T-helper 2 cell treated with Interferon-gamma antibody and Interleukin-4, amounts not matched to agents 5 μg/mL and 100 μg/mL, for 36 hours (primary cell): ENCODE results near the gene MAP4K4.

Source experiments
- DNase-seq: peaks from one replicate; pipeline ENCODE4 v3.0.0; 2021; ENCODE audit warnings: low spot score
- H3K27ac Mint-ChIP-seq: one replicate; pipeline ENCODE4 v1.8.0; 2021; ENCODE audit warnings: mild to moderate bottlenecking, mixed read lengths
- H3K27me3 Mint-ChIP-seq: one replicate; pipeline ENCODE4 v1.8.0; 2021; ENCODE audit warnings: low read depth, mixed read lengths
- H3K36me3 Mint-ChIP-seq: one replicate; pipeline ENCODE4 v1.8.0; 2021; ENCODE audit warnings: low read depth, mixed read lengths
- H3K4me1 Mint-ChIP-seq: one replicate; pipeline ENCODE4 v1.8.0; 2021; ENCODE audit warnings: low read depth, mixed read lengths
- H3K4me3 Mint-ChIP-seq: one replicate; pipeline ENCODE4 v1.8.0; 2022; ENCODE audit warnings: mild to moderate bottlenecking, moderate library complexity, mixed read lengths
- H3K9me3 Mint-ChIP-seq: one replicate; pipeline ENCODE4 v1.8.0; 2021; ENCODE audit warnings: mixed read lengths

The MAP4K4 gene

DNA sequence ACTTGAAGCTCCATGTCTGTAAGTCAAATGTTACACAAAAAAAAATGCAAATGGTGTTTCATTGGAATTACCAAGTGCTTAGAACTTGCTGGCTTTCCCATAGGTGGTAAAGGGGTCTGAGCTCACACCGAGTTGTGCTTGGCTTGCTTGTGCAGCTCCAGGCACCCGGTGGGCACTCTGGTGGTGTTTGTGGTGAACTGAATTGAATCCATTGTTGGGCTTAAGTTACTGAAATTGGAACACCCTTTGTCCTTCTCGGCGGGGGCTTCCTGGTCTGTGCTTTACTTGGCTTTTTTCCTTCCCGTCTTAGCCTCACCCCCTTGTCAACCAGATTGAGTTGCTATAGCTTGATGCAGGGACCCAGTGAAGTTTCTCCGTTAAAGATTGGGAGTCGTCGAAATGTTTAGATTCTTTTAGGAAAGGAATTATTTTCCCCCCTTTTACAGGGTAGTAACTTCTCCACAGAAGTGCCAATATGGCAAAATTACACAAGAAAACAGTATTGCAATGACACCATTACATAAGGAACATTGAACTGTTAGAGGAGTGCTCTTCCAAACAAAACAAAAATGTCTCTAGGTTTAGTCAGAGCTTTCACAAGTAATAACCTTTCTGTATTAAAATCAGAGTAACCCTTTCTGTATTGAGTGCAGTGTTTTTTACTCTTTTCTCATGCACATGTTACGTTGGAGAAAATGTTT, 196.3 kb downstream of the MAP4K4 start:
- no peak for DNase-seq
- Mint-ChIP-seq H3K4me1 (no peaks in the 10 kb centered on the region), H3K27me3 (no peaks in the 10 kb centered on the region), H3K9me3 (no peaks in the 10 kb centered on the region), H3K36me3 (peaks cover 37% of the 10 kb centered on the region), H3K27ac (no peak overlapping the region), H3K4me3 (no peak overlapping the region)

DNA sequence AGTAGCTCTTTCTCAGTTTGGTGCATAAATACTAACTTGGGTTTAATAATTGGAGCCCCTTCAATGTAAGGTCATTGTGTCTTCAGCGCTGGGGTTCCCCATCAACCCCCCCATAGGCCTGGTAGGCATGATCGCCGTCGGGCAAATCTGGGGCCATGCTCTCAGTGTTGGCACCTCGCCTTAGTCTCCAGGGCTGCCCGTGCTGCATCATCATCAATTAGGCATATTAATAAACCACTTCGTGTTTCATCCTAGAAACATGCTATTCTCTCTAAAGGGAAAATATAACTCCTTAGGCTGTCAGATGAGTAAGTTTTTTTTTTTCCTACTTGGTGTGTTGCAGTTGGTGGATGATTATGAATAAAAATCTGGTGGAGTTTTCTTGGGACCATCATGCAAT, 197.5 kb downstream of the MAP4K4 start:
- no peaks in the 10 kb centered on the region for H3K9me3 Mint-ChIP-seq
- peaks cover 34% of the 10 kb centered on the region for H3K36me3 Mint-ChIP-seq
- H3K4me1 Mint-ChIP-seq, result no peaks in the 10 kb centered on the region
- no peak overlapping the region for H3K27ac Mint-ChIP-seq
- no peak overlapping the region for H3K4me3 Mint-ChIP-seq
- no peaks in the 10 kb centered on the region for H3K27me3 Mint-ChIP-seq
- DNase-seq, result no peak

DNA sequence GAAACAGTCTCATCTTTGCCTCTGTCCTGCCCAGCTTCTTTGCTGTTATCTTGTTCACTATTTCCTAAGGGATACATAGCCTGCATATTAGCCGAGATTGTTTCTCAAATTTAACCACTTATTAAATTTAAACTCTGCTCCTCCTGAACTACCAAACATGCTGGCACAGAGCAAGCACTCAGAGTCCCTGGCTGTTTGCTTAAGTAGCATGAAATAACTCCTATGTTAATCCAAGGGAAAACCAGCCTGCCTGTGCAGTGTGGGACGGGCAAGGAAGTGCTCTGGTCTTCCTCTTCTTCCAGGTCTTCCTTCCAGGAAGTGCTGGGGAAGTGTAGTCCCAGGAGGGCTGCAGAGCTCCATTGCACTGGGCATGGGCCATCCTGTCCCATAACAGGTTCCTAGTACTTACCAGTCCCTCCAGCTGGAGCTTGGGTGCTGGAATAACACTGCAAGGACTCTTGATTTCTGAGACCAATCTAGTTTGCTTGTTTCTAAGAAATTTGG, 198.4 kb downstream of the MAP4K4 start:
- Mint-ChIP-seq H3K27ac (no peak overlapping the region), H3K4me3 (no peak overlapping the region), H3K36me3 (peaks cover 31% of the 10 kb centered on the region), H3K27me3 (no peaks in the 10 kb centered on the region), H3K9me3 (no peaks in the 10 kb centered on the region), H3K4me1 (peaks cover 4% of the 10 kb centered on the region)
- DNase-seq, result no peak

DNA sequence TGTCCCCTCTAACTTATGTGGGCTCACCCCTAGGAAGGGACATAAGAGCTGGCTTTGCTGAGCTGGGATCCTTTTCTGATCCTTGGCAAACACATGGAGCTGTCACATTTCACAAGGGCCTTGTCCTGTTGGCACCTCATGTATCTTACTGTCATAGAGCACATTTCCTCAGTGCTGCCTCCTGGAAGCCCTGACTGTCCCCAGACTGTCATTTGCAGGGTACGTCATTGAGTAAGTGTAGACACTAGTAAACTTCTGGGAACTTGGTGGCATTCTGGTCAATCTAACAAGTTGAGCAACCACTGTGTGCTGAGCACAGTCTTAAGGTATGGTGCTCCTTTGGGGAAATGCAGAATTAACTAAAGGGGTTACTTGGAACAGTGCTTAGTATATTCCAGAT, 199.8 kb downstream of the MAP4K4 start:
- Mint-ChIP-seq H3K9me3 (peaks cover 10% of the 10 kb centered on the region), H3K27me3 (no peaks in the 10 kb centered on the region), H3K27ac (no peak overlapping the region), H3K4me3 (no peak overlapping the region), H3K4me1 (peaks cover 4% of the 10 kb centered on the region), H3K36me3 (peaks cover 21% of the 10 kb centered on the region)
- DNase-seq, result no peak

DNA sequence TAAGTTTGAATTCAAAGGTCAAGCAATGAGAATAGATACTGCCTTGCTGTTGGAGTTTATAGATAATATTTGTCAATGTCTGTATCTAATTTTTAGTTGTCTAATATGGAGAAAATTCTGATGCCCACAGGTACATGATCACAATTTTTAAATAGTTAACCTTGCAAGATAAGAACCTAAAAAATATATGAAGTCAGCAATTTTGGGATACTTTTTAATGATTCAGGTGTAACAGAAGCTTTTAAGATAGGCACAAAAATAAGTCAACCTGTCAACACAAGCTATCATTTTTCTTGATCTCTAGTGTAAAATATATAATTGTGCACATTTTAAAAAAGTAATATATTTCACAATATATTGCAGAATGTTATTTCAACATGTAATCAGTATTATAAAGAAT, 201.8 kb downstream of the MAP4K4 start:
- Mint-ChIP-seq H3K4me1 (peaks cover 4% of the 10 kb centered on the region), H3K27ac (no peak overlapping the region), H3K4me3 (no peak overlapping the region), H3K9me3 (peaks cover 24% of the 10 kb centered on the region), H3K27me3 (no peaks in the 10 kb centered on the region), H3K36me3 (peaks cover 5% of the 10 kb centered on the region)
- no peak for DNase-seq

DNA sequence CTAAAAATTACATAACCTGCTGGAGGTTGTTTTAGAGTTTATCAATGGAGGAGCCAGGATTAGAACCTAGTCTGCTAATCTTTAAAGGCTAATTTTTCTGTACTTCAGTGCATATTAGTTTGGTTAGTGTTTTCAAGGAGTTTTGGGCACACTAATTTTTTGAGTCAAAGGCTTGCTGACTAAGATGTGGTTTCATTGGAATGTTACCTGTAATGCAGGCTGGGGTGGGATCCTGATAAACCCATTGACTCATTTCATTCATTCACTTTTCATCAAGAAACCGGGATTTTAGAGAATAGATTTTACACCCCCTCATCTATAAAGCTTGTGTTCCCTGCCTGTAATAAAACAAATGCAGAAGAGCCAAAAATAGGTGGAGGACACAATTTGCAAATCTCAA, 202.4 kb downstream of the MAP4K4 start:
- Mint-ChIP-seq H3K27me3 (no peaks in the 10 kb centered on the region), H3K9me3 (peaks cover 30% of the 10 kb centered on the region), H3K36me3 (peaks cover 5% of the 10 kb centered on the region), H3K27ac (no peak overlapping the region), H3K4me3 (no peak overlapping the region), H3K4me1 (peaks cover 4% of the 10 kb centered on the region)
- DNase-seq, result no peak

DNA sequence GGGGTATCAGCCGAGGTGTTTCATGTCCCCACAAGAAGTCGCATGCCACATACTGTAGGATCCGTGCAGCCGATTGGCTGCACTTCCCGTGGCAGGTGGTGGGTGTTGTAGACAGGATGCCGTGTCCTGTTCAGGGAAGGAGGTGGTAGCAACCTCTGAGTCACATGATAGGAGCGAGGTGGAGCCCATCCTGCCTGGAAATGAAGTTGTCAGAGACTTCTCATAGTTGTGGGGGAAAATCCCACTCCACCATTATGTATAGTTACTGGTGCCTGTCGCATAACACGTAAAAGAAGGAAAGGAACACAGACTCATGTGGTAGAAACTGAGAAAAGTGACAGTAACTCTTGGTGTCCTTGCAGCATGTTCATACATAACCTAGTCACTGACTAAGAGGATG, 202.9 kb downstream of the MAP4K4 start:
- Mint-ChIP-seq H3K27me3 (no peaks in the 10 kb centered on the region), H3K36me3 (peaks cover 3% of the 10 kb centered on the region), H3K27ac (peak overlapping the region; percentile 13), H3K4me1 (peaks cover 4% of the 10 kb centered on the region), H3K9me3 (peaks cover 34% of the 10 kb centered on the region), H3K4me3 (no peak overlapping the region)
- peak; percentile 46 for DNase-seq

DNA sequence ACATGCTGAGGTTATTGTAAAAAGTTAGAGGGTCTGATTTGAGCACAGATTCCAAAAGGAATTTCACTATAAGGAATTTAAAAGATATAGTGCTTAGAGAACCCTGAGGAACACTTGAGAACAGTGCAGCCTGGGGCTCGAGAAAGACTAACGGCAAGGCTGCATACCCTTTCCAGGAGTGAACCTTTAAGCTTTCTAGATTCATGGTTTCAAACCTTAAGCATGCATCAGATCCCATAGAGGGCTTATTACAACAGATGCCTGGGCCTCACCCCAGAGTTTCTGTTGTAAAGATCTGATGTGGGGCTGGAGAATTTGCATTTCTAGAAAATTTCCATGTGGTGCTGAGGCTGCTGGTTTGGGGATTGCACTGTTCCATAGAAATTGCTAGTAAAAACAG, 203.7 kb downstream of the MAP4K4 start:
- H3K27me3 Mint-ChIP-seq, result no peaks in the 10 kb centered on the region
- no peak overlapping the region for H3K4me3 Mint-ChIP-seq
- H3K36me3 Mint-ChIP-seq, result peaks cover 3% of the 10 kb centered on the region
- peaks cover 42% of the 10 kb centered on the region for H3K9me3 Mint-ChIP-seq
- no peak for DNase-seq
- peaks cover 4% of the 10 kb centered on the region for H3K4me1 Mint-ChIP-seq
- no peak overlapping the region for H3K27ac Mint-ChIP-seq

DNA sequence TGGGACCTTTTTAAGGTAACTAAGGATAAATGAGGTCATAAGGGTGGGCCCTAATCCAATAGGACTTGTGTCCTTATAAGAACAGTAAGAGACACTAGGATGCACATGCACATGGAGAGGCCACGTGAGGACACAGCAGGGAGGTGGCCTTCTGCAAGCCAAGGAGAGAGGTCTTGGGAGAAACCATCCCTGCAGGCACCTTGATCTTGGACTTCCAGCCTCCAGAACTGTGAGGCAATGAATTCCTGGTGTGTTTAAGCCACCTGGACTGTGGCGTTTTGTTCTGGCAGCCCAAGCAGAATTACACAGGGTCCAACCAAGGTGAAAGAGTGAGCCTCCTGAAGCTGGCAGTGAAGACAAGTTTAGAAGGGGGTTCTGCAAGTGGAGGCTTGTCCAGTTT, 204.7 kb downstream of the MAP4K4 start:
- Mint-ChIP-seq H3K4me3 (no peak overlapping the region), H3K9me3 (peaks cover 46% of the 10 kb centered on the region), H3K27me3 (no peaks in the 10 kb centered on the region), H3K4me1 (peaks cover 4% of the 10 kb centered on the region), H3K36me3 (peaks cover 3% of the 10 kb centered on the region), H3K27ac (no peak overlapping the region)
- no peak for DNase-seq

DNA sequence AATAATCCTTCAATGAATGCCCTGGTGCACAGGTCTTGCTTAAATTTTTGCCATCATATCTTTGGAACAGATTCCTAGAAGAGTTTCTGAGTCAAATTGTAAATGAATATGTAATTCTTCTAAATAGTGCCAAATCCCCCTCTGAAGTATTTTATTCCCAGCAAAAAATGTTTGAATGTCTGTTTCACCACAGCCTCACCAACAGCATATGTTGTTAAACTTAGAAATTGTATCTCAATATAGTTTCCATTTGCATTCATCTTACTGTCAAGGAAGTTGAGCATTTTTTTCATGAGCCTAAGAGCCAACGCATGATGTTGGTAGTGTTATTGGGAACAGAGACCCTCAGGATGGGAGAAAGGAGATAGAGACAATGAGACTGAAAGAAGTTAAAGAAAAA, 207.4 kb downstream of the MAP4K4 start:
- no peak overlapping the region for H3K4me3 Mint-ChIP-seq
- no peaks in the 10 kb centered on the region for H3K36me3 Mint-ChIP-seq
- no peak overlapping the region for H3K27ac Mint-ChIP-seq
- DNase-seq, result no peak
- no peaks in the 10 kb centered on the region for H3K27me3 Mint-ChIP-seq
- H3K4me1 Mint-ChIP-seq, result peaks cover 4% of the 10 kb centered on the region
- peaks cover 57% of the 10 kb centered on the region for H3K9me3 Mint-ChIP-seq

DNA sequence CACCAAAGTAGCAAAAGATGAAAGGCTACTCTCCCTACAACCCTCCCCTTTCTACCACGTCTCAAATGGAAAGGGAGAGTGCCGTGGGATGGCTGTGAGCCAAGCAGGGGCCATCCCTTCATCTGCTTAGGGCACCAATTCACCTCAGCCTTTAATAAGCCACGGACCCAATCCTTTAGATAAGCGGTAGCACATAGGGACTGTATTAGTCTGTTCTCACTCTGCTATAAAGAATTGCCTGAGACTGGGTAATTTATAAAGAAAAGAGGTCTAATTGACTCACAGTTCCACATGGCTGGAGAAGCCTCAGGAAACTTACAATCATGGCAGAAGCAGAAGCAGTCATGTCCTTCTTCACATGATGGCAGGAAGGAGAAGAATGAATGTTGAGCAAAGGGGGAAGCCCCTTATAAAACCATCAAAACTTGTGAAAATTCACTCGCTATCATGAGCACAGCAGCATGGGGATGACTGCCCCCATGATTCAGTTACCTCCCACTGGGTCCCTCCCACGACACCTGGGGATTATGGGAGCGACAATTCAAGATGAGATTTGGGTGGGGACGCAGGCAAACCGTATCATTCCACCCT, 208.3 kb downstream of the MAP4K4 start:
- Mint-ChIP-seq H3K4me1 (no peaks in the 10 kb centered on the region), H3K9me3 (peaks cover 66% of the 10 kb centered on the region), H3K36me3 (no peaks in the 10 kb centered on the region), H3K27ac (no peak overlapping the region), H3K4me3 (no peak overlapping the region), H3K27me3 (no peaks in the 10 kb centered on the region)
- no peak for DNase-seq

DNA sequence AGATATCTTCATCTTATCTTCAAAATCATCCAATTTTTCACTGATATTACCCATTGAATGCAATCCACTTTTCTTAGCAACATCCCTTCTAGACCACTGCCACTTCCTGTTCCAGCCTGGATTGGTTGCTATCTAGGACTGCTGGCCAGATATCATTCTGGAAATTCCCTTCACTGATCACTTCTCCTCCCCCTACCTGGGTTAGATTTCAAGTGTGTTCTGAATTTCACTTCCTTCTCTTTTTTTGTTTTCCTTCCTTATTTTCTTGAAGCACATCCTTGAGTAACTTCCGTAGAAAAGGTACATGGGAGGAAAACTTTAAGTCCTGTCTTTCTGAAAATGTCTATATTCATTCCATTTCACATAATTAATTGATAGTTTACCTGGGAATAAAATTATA, 212.3 kb downstream of the MAP4K4 start:
- Mint-ChIP-seq H3K27ac (no peak overlapping the region), H3K4me3 (no peak overlapping the region), H3K9me3 (peaks cover 48% of the 10 kb centered on the region), H3K27me3 (no peaks in the 10 kb centered on the region), H3K36me3 (no peaks in the 10 kb centered on the region), H3K4me1 (peaks cover 5% of the 10 kb centered on the region)
- no peak for DNase-seq

DNA sequence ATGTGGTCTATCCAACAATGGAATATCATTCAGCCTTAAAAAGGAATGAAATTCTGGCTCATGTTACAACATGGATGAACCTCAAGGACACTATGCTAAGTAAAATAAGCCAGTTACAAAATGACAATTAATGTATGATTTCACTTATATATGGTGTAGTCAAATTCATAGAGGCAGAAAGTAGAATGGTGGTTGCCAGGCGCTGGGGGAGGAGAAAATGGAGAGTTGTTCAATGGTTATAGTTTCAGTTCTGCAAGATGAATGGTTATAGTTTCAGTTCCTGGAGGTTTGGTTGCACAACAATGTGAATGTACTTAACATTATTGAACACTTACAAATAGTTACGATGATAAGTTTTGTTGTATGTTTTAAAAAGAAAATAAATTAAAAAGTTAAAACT, 215.0 kb downstream of the MAP4K4 start:
- Mint-ChIP-seq H3K4me1 (peaks cover 5% of the 10 kb centered on the region), H3K36me3 (no peaks in the 10 kb centered on the region), H3K27ac (no peak overlapping the region), H3K9me3 (peaks cover 27% of the 10 kb centered on the region), H3K4me3 (no peak overlapping the region), H3K27me3 (no peaks in the 10 kb centered on the region)
- DNase-seq, result peak; percentile 13

DNA sequence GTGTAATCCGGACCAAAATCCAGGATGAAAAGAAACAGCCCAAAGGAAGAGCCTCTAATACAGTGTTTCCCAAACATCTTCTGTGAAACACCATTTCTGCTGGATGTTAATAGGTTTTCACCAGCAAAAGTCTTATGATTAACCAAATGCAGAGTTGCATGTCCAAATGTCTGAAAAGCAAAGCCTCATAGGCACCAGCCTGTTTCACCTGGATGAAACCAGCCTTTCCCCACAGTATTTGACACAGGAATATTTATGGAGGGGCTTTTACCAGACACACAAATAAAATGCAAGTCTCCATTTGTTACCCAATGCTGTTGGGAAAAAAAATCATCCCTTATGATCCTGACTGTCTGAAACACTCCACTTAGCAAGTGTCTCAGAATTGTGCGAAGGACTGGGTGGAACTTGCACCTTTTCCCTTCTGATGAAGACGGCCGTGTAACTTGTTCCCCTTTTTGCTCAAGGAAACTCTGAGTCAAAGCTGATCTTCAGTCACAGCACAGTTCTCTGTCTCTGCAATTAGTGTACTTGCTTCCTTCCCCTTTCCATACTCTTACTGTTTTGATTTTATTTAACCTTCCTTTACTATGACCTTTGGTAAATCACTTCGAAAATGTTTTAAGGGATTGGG, 223.9 kb downstream of the MAP4K4 start:
- Mint-ChIP-seq H3K27me3 (peaks cover 3% of the 10 kb centered on the region), H3K4me3 (no peak overlapping the region), H3K36me3 (peaks cover 2% of the 10 kb centered on the region), H3K9me3 (peaks cover 18% of the 10 kb centered on the region), H3K27ac (no peak overlapping the region), H3K4me1 (no peaks in the 10 kb centered on the region)
- DNase-seq, result no peak
